ENCODE results near the gene PACSIN3. TPM values are rescaled to one million over a fixed set of nuclear protein-coding genes. Genes with fewer than 3 reads are reported as not detected.

Gene PACSIN3
- total and polyA plus RNA-seq, 8 donors = 32.9 to 63.1 (median 49.3) TPM

- H3K27ac ChIP-seq = no peak overlapping the region
- TF ChIP-seq, protein P1, sequence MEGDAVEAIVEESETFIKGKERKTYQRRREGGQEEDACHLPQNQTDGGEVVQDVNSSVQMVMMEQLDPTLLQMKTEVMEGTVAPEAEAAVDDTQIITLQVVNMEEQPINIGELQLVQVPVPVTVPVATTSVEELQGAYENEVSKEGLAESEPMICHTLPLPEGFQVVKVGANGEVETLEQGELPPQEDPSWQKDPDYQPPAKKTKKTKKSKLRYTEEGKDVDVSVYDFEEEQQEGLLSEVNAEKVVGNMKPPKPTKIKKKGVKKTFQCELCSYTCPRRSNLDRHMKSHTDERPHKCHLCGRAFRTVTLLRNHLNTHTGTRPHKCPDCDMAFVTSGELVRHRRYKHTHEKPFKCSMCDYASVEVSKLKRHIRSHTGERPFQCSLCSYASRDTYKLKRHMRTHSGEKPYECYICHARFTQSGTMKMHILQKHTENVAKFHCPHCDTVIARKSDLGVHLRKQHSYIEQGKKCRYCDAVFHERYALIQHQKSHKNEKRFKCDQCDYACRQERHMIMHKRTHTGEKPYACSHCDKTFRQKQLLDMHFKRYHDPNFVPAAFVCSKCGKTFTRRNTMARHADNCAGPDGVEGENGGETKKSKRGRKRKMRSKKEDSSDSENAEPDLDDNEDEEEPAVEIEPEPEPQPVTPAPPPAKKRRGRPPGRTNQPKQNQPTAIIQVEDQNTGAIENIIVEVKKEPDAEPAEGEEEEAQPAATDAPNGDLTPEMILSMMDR (IDR thresholded peaks at IDR 0.05) = no peak
- intact Hi-C loops (cut with DNase I) = no loop called here
- H3K4me1 ChIP-seq = no peaks in the 10 kb centered on the region
- DNase-seq = peak in 1 of 4 donors; percentile 50
- no peaks in the 10 kb centered on the region for H3K36me3 ChIP-seq
- no peak overlapping the region for H3K4me3 ChIP-seq
- H3K9me3 ChIP-seq = no peaks in the 10 kb centered on the region
- peak; percentile 65 for ATAC-seq
- no peaks in the 10 kb centered on the region for H3K27me3 ChIP-seq
Measured at GRCh38 chr11:47143322-47143721, 42.9 kb downstream of the PACSIN3 start.

DNA sequence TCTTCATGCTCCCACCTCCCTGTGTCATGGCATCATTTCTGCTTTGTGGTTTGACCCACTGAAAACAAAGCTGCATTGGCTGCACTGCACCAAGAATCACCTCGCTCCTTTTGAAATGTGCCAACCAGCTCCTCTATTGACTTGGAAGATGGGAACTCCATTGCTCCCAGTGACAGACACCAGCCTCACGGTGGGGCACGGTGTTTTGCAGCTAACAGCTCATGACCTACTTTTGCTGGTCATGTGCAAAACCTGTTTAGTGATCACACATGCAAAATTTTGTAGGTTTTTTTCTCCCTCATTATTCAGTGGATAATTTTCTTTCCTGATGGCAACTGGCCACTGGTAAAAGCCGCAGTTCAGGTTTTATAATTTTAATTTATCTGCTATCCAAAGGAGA, 46.4 kb downstream of the PACSIN3 start:
- no peak overlapping the region for H3K4me3 ChIP-seq
- intact Hi-C loops (cut with DNase I) = no loop called here
- no peak overlapping the region for H3K27ac ChIP-seq
- TF ChIP-seq, protein P1 (IDR thresholded peaks at IDR 0.05) = no peak
- no peak for ATAC-seq
- H3K9me3 ChIP-seq = no peaks in the 10 kb centered on the region
- peaks cover 0 to 6% of the 10 kb centered on the region in 2 donors for H3K36me3 ChIP-seq
- no peaks in the 10 kb centered on the region for H3K27me3 ChIP-seq
- no peaks in the 10 kb centered on the region for H3K4me1 ChIP-seq
- DNase-seq = no peak

GRCh38 chr11:47137476-47137875, 48.8 kb downstream of the PACSIN3 start:
- intact Hi-C loops (cut with DNase I) = no loop called here
- no peak for DNase-seq
- TF ChIP-seq, protein P1 (IDR thresholded peaks at IDR 0.05) = no peak
- Histone ChIP-seq H3K27me3 (no peaks in the 10 kb centered on the region), H3K27ac (no peak overlapping the region), H3K4me3 (no peak overlapping the region), H3K9me3 (no peaks in the 10 kb centered on the region), H3K36me3 (peaks cover 0 to 6% of the 10 kb centered on the region in 2 donors), H3K4me1 (no peaks in the 10 kb centered on the region)
- ATAC-seq = no peak

DNA sequence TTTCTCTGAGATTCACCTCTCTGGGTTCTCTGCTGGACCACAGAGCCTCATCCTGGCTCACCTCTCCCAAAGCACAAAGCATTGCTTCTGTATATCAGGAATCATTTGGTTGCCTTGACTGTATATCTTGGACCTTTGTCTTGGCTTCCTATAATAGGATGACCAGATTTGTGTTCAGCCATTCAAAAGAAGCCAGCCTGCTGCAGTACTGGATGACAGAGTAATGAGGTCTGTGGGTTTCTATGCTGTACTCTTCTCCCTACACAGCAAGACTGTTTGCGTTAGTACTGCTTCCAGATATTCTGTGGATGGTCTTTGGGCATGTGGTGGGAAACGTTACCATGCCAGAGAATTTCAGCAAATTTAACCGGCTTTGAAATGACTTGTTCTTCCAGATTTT, 49.3 kb downstream of the PACSIN3 start:
- intact Hi-C loops (cut with DNase I) = no loop called here
- H3K27me3 ChIP-seq = no peaks in the 10 kb centered on the region
- H3K9me3 ChIP-seq = no peaks in the 10 kb centered on the region
- no peak for DNase-seq
- no peak overlapping the region for H3K4me3 ChIP-seq
- H3K36me3 ChIP-seq = peaks cover 0 to 6% of the 10 kb centered on the region in 2 donors
- H3K4me1 ChIP-seq = no peaks in the 10 kb centered on the region
- no peak for ATAC-seq
- TF ChIP-seq, protein P1 (IDR thresholded peaks at IDR 0.05) = no peak
- no peak overlapping the region for H3K27ac ChIP-seq

DNA sequence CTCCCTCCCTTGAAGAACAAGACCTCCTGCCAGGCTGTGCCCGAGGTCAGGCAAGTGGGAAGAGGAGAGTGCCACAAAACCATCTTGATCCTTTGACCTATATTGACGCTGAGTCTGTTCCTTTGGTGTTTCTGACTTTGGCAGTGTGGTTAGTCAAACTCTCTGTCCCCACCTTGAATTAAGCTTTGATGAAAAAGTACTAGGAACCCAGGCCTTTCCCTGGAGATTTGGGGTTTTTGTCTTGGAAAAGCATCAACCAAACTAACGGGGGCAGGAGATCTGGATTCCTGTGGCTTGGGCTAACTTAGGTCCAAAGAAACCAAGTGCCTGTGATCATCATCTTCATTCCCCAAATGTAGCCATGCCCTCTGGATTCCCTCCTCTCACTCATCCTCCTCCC, 49.9 kb downstream of the PACSIN3 start:
- DNase-seq (no peak), ATAC-seq (no peak)
- Histone ChIP-seq H3K9me3 (no peaks in the 10 kb centered on the region), H3K27me3 (no peaks in the 10 kb centered on the region), H3K4me1 (no peaks in the 10 kb centered on the region), H3K27ac (no peak overlapping the region), H3K4me3 (no peak overlapping the region), H3K36me3 (peaks cover 0 to 6% of the 10 kb centered on the region in 2 donors)
- intact Hi-C loops (cut with DNase I) = no loop called here
- TF ChIP-seq, protein P1 (IDR thresholded peaks at IDR 0.05) = no peak
